Measurements from ENCODE around the gene PRKAR2A.

Gene PRKAR2A

DNA sequence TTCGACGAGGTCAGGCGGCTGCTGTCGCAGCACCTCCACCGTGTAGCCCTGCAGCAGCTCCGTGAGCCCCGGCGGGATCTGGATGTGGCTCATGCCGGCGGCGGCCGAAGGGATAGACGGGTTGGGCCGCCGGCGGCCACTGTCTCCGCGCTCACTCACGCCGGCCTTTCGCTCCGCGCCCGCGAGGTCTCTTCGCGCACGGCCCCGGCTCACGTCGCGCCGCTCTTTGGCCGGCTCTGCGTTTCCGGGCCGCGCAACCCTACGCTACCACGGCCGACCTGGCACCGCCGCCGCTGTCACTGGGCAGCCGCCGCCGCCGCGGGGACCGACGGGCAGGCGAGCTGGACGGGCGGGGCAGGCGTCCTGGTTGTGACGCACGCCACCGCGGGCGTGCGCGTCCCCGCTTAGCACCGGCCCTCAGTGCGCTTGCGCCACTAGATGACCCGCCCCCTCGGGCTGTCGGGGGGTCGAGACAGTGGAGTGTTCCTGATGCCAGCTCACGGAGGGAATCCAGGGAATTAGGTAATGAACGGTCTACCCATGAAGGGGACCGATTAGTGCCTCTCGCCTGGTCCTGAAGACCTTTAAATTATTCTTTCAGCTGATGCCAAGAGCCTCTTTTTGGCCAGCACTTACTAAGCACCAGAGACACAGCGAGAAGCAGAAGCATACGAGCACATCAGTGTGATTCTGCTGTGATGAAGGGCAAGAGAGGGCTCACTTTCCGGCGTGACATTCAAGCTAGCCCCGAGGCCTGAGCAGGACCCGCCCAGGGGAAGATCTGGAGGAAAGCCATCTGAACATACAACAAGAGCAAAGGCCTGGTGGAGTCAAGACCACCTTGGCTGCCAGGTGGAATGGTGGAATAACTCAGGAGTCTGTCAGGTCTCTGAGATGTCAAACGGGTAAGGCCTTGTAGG lies at the start of gene PRKAR2A:
Gene PRKAR2A, minus strand, starts transcription at position 371 of the 920 bp plus-strand sequence. Its CDS starts 278 bp downstream, at position 93.
- in situ Hi-C loops (cut with MboI; ENCODE audit: low sequenced_read_pairs), result no loop called here
- peak; percentile 85 to 91 for DNase-seq (ENCODE audit: low spot score in 2 of 2)
- H3K4me1 ChIP-seq, result peaks cover 10% of the 10 kb centered on the region; the same call in 1 of the 2 replicates
- peak within 1 kb of the TSS; percentile 65 for H3K4me3 ChIP-seq
- H3K36me3 ChIP-seq (replicated peaks), result no peaks in the 10 kb centered on the region; the same call in 1 of the 2 replicates
- 0 out of 2 replicates have a peak, but pooled peaks cover 5% of the 10 kb centered on the region for H3K9me3 ChIP-seq
- H3K27me3 ChIP-seq (ENCODE audit: low read depth), result no peaks in the 10 kb centered on the region

DNA sequence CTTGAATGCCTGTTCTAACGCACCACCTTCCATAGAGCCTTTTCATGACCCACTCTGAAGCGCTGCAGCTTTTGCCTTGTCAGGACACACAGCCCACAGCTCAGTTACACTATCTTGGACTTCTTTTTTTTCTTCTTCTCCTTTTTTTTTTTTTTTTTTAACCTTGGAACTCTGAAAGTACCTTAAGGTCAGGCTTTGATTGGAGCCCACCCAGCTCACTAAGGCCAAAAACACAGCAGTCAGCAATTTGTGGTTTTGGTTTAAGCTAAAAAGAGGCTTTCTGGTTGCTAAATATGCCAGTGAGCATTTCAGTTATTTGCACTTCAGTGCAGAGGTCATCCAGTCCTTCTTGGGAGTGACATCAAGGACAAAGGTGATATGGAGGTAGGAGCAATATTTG lies 49.3 kb upstream of the PRKAR2A start:
- Histone ChIP-seq H3K4me1 (peaks cover 9% of the 10 kb centered on the region), H3K4me3 (no peak overlapping the region), H3K27me3 (ENCODE audit: low read depth) (no peaks in the 10 kb centered on the region), H3K36me3 (replicated peaks) (no peaks in the 10 kb centered on the region), H3K9me3 (no peaks in the 10 kb centered on the region)
- in situ Hi-C loops (cut with MboI; ENCODE audit: low sequenced_read_pairs), result no loop called here
- no peak for DNase-seq (ENCODE audit: low spot score in 2 of 2)

DNA sequence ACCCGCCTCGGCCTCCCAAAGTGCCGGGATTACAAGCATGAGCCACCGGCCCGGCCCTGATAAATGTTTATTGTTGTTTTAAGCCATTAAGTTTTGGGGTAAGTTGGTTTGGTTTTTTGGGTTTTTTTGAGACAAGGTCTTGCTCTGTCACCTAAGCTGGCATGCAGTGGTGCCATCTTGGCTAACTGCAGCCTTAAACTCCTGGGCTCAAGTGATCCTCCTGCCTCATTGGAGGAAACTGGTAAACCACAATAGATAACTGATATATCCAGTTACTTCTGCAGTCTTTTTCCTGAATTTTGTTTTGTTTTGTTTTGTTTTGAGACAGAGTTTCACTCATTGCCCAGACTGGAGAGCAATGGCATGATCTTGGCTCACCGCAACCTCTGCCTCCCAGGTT lies 46.8 kb upstream of the PRKAR2A start:
- DNase-seq (ENCODE audit: low spot score in 2 of 2), result no peak
- in situ Hi-C loops (cut with MboI; ENCODE audit: low sequenced_read_pairs), result no loop called here
- H3K27me3 ChIP-seq (ENCODE audit: low read depth), result no peaks in the 10 kb centered on the region
- no peak overlapping the region for H3K4me3 ChIP-seq
- H3K36me3 ChIP-seq (replicated peaks), result no peaks in the 10 kb centered on the region
- no peaks in the 10 kb centered on the region for H3K9me3 ChIP-seq
- peaks cover 9% of the 10 kb centered on the region for H3K4me1 ChIP-seq

DNA sequence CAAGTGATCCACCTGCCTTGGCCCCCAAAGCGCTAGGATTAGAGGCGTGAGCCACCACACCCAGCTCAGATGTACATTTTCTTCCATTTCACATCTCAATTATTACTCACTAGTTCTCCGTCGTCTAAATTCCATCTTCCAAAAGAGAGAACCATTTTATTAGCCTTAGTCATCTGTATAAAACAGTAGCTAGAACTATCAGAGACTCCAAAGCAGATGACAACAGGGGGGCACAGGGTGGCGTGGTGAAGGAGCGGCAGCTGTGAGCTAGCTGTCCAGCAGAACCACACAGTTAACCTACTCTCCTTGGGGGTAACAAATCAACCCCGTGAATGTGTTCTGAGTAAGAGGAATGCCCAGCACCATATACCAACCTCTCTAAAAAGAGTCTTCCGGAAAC lies 43.9 kb upstream of the PRKAR2A start:
- no peaks in the 10 kb centered on the region for H3K4me1 ChIP-seq
- no peaks in the 10 kb centered on the region for H3K9me3 ChIP-seq
- H3K36me3 ChIP-seq (replicated peaks), result no peaks in the 10 kb centered on the region
- H3K27me3 ChIP-seq (ENCODE audit: low read depth), result no peaks in the 10 kb centered on the region
- no peak for DNase-seq (ENCODE audit: low spot score in 2 of 2)
- H3K4me3 ChIP-seq, result no peak overlapping the region
- in situ Hi-C loops (cut with MboI; ENCODE audit: low sequenced_read_pairs), result no loop called here

DNA sequence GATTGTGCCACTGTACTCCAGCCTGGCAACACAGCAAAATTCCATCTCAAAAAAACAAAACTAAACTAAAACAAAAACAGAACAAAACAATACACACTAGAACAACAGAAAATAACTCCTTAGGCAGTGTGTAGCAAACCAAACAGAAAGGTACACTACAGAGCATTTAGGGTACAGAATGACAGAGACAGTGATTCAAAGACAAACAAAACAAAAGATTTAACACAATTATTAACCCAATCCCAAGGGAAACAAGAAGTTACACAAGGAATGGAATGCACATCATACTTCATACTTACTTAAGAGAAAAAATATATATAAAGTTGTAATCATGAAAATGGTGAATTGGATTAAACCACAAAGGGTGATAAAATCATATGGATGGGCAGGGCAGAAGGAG lies 38.1 kb upstream of the PRKAR2A start:
- in situ Hi-C loops (cut with MboI; ENCODE audit: low sequenced_read_pairs), result no loop called here
- Histone ChIP-seq H3K4me3 (no peak overlapping the region), H3K9me3 (no peaks in the 10 kb centered on the region)

DNA sequence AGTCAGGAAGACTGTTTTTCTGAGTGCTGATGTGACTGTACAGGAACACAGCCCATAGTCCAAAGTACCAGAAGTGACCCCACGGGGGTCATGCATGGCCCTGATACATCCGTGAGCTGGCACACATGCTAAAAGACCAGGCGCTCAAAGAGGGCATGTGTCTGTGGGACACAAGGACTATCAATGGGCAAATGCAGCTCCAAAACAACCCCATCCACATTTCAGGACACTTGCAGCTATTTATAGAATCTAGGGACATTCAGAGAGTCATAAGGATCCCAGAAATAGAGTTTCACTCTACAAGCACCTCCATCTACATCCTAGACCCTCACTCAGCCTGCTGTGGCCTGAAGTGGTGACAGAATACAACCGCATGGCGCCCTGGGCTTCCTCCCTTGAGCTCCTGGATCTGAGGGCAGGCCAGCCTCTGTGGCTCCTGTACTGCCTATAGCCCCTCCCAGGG lies 34.0 kb upstream of the PRKAR2A start:
- Histone ChIP-seq H3K36me3 (replicated peaks) (no peaks in the 10 kb centered on the region), H3K4me1 (no peaks in the 10 kb centered on the region), H3K4me3 (no peak overlapping the region), H3K27me3 (ENCODE audit: low read depth) (no peaks in the 10 kb centered on the region), H3K9me3 (no peaks in the 10 kb centered on the region)
- in situ Hi-C loops (cut with MboI; ENCODE audit: low sequenced_read_pairs), result no loop called here
- no peak for DNase-seq (ENCODE audit: low spot score in 2 of 2)

More for the DNA sequence above, 38.1 kb upstream of the PRKAR2A start:
- no peaks in the 10 kb centered on the region for H3K4me1 ChIP-seq
- no peaks in the 10 kb centered on the region for H3K36me3 ChIP-seq (replicated peaks)
- DNase-seq (ENCODE audit: low spot score in 2 of 2), result no peak
- H3K27me3 ChIP-seq (ENCODE audit: low read depth), result no peaks in the 10 kb centered on the region

DNA sequence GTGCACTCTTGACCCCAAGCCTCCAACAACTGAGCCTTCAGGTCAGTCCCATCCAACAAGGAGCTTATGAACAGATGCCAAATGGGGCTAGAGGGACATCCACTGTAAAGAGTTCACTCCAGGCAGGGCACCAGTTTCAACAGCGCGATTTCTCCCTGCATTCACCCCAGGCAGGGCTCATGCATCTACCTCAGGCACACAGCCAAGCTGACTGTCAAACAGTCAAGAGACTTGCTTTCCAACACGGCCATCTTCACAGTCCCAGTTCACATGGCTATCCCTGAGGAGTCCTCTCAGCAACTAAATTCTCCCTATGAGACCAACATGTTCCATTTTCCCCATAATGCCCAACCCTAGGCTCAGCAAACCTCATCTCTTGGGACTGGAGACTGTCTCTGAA lies 33.3 kb upstream of the PRKAR2A start:
- H3K36me3 ChIP-seq (replicated peaks), result no peaks in the 10 kb centered on the region
- in situ Hi-C loops (cut with MboI; ENCODE audit: low sequenced_read_pairs), result no loop called here
- H3K4me3 ChIP-seq, result no peak overlapping the region
- no peak for DNase-seq (ENCODE audit: low spot score in 2 of 2)
- H3K27me3 ChIP-seq (ENCODE audit: low read depth), result no peaks in the 10 kb centered on the region
- H3K9me3 ChIP-seq, result no peaks in the 10 kb centered on the region
- no peaks in the 10 kb centered on the region for H3K4me1 ChIP-seq

DNA sequence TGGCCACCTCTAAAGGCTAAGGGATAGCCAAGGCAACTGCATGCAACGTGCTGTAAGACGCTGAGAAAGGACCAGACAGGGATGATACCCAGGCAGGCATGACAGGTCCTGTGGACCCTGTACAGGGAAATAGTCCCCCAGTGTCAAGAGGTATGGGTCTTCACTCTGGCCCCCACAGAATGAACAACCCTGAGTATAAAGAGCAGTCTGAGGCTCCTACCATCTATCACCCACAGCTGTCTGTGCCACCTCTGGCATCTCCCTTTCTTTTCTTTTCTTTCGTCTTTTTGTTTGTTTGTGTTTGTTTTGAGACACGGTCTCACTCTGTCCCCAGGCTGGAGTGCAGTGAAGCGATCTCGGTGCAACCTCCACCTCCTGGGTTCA lies 32.3 kb upstream of the PRKAR2A start:
- in situ Hi-C loops (cut with MboI; ENCODE audit: low sequenced_read_pairs), result no loop called here
- H3K4me1 ChIP-seq, result no peaks in the 10 kb centered on the region
- no peaks in the 10 kb centered on the region for H3K27me3 ChIP-seq (ENCODE audit: low read depth)
- H3K9me3 ChIP-seq, result no peaks in the 10 kb centered on the region
- H3K36me3 ChIP-seq (replicated peaks), result no peaks in the 10 kb centered on the region
- no peak overlapping the region for H3K4me3 ChIP-seq
- DNase-seq (ENCODE audit: low spot score in 2 of 2), result no peak

DNA sequence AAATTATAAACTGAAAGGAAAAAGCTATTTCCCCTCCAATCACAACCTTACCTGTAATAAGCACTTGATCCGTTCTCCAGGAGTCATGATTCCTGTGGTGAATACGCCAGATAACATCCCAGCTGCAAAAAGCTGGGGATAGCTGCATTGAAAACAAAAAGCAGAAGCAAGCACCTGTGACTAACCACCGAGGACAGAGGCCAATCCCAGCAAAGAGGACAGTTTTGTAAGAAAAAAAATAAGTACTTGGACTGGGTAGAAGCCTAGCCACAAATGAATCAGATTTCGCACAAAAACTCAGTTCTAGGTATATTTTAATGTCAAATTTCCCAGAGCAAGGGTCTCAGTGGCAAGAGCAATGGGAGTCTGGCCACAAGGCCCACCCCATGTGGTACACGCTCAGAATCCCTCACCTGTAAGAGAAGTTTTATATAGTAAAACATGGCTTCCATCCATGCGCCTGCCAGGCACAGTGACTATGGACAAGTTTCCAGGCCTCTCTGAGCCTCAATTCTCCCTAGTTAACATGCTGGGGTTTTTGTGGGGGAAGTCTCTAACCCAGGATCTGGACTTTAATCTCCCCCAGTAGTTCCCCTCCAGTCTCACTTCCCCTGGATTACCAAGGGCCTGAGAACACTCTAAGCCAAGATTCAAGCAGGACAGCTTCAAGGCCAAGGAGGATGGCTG lies 31.8 kb upstream of the PRKAR2A start:
- Histone ChIP-seq H3K4me1 (no peaks in the 10 kb centered on the region), H3K27me3 (ENCODE audit: low read depth) (no peaks in the 10 kb centered on the region), H3K36me3 (replicated peaks) (no peaks in the 10 kb centered on the region), H3K4me3 (no peak overlapping the region), H3K9me3 (no peaks in the 10 kb centered on the region)
- in situ Hi-C loops (cut with MboI; ENCODE audit: low sequenced_read_pairs), result no loop called here
- DNase-seq (ENCODE audit: low spot score in 2 of 2), result no peak

DNA sequence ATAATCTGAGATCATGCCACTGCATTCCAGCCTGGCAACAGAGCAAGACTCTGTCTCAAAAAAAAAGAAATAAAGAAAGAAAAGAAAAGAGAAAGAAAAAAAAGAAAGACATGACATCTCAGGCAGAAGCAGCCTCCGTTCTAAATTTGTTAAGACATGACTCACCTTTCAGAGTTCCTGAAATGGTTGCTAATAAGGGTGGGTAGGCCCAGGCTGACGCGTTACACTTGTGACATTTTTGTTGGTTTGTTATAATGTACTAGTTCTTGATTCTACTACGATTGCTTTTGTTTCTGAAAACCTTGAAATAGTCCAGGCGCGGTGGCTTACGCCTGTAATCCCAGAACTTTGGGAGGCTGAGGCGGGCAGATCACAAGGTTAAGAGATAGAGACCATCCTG lies 30.0 kb upstream of the PRKAR2A start:
- in situ Hi-C loops (cut with MboI; ENCODE audit: low sequenced_read_pairs), result no loop called here
- Histone ChIP-seq H3K27me3 (ENCODE audit: low read depth) (no peaks in the 10 kb centered on the region), H3K36me3 (replicated peaks) (no peaks in the 10 kb centered on the region), H3K4me1 (no peaks in the 10 kb centered on the region), H3K4me3 (no peak overlapping the region), H3K9me3 (no peaks in the 10 kb centered on the region)
- DNase-seq (ENCODE audit: low spot score in 2 of 2), result no peak

DNA sequence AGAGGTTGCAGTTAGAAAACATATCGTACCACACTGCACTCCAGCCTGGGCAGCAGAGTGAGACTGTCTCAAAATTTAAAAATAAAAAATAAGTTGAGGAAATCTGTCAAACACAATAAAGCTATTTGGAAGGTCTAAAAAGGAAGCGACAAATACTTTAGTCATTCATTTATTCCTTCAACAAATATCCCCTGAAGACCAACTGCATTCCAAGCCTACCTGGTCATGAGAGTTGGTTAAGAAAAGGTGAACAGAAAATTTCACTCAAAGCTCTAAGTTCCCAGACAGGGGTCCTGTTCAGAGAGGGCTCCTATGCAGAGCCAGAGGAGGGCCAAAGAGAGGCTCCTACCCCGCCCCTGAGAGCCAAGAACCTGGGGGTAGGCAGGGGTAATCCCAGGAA lies 15.4 kb upstream of the PRKAR2A start:
- no peaks in the 10 kb centered on the region for H3K9me3 ChIP-seq
- in situ Hi-C loops (cut with MboI; ENCODE audit: low sequenced_read_pairs), result no loop called here

DNA sequence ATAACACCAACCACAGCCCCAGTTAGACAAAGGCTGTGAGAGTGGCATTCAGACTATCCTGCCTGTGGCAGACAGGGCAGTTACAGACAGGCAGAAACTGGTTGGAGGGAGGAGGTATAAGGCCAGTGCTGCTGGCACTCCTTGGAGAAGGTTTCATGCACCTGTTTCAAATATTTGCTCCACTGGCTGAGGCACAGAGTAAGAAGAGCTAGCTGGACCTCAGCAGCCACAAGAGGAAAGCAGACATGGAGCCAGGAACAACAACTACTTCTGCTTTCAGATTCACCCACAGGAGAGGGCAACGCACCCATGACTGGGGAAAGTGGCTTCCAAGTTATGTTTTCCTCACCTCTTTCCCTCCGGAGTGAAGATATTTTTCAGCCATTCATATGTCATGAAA lies 11.5 kb upstream of the PRKAR2A start:
- in situ Hi-C loops (cut with MboI; ENCODE audit: low sequenced_read_pairs), result no loop called here
- DNase-seq (ENCODE audit: low spot score in 2 of 2), result no peak
- no peaks in the 10 kb centered on the region for H3K9me3 ChIP-seq
- peaks cover 5% of the 10 kb centered on the region; the same call in 1 of the 2 replicates for H3K36me3 ChIP-seq (replicated peaks)
- H3K4me1 ChIP-seq, result no peaks in the 10 kb centered on the region
- H3K4me3 ChIP-seq, result no peak overlapping the region
- no peaks in the 10 kb centered on the region for H3K27me3 ChIP-seq (ENCODE audit: low read depth)

More for the DNA sequence above, 15.4 kb upstream of the PRKAR2A start:
- Histone ChIP-seq H3K27me3 (ENCODE audit: low read depth) (no peaks in the 10 kb centered on the region), H3K36me3 (replicated peaks) (no peaks in the 10 kb centered on the region; the same call in 1 of the 2 replicates), H3K4me3 (no peak overlapping the region), H3K4me1 (peaks cover 7% of the 10 kb centered on the region)
- no peak for DNase-seq (ENCODE audit: low spot score in 2 of 2)

DNA sequence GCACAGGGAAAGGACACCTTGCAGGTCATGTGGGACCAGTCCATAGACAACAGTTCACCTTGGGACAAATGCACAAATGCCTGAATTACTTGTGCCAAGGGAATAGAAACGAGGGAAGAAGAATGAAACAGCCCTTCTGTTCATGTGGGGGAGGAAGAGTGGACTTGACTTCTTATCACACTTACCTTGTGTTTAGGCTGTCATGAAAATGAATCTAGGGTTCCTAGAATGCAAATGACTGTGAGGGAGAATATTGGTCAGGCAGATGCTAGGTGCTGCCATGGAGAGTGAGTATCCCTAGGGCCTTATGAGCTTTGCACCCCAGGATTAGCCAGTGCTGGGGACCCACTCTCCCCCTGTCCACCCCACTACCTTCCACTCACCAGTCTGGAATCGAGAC lies 11.0 kb upstream of the PRKAR2A start:
- no peaks in the 10 kb centered on the region for H3K9me3 ChIP-seq
- no peaks in the 10 kb centered on the region for H3K4me1 ChIP-seq
- in situ Hi-C loops (cut with MboI; ENCODE audit: low sequenced_read_pairs), result no loop called here
- H3K36me3 ChIP-seq (replicated peaks), result peaks cover 5% of the 10 kb centered on the region; the same call in 1 of the 2 replicates
- DNase-seq (ENCODE audit: low spot score in 2 of 2), result no peak
- no peaks in the 10 kb centered on the region for H3K27me3 ChIP-seq (ENCODE audit: low read depth)
- no peak overlapping the region for H3K4me3 ChIP-seq

DNA sequence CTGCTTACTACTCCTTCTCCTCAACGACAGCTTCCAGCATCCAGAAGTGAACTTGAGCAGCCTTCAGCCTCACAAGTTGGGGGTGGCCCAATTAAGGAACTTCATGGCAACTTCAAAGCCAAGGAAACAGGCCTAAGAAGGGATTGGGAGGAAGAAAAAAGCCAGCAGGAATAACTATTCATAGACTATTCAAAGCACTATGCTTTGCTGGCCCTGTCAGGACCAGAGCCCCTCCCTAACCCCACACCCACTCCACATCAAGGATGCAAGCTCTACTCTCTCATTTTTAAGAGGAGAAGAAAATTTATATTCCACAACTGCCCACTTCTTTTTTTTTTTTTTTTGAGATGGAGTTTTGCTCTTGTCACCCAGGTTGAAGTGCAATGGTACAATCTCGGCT lies 10.0 kb upstream of the PRKAR2A start:
- Histone ChIP-seq H3K4me3 (no peak overlapping the region), H3K4me1 (no peaks in the 10 kb centered on the region), H3K9me3 (no peaks in the 10 kb centered on the region), H3K27me3 (ENCODE audit: low read depth) (no peaks in the 10 kb centered on the region), H3K36me3 (replicated peaks) (peaks cover 5% of the 10 kb centered on the region; the same call in 1 of the 2 replicates)
- in situ Hi-C loops (cut with MboI; ENCODE audit: low sequenced_read_pairs), result no loop called here
- no peak for DNase-seq (ENCODE audit: low spot score in 2 of 2)

Measured in HAP-1 (cell line).